MM.1S (cell line): Measurements from ENCODE around the gene RAD1.

ENCODE experiments used
- DNase-seq: peaks from one replicate; pipeline ENCODE4 v3.0.0-alpha.2; 2015
- H2AFZ ChIP-seq: fragments of 300-600 bp; sonication (generic); 2 replicates; pipeline ENCODE4 v1.6.0; 2016; ENCODE audit warnings: antibody characterized with exemption, low read length
- H3F3A ChIP-seq: fragments of 300-600 bp; sonication (generic); 2 replicates; pipeline ENCODE4 v1.6.1; 2016; ENCODE audit warnings: mild to moderate bottlenecking, antibody characterized with exemption, low read length, moderate library complexity, mixed read lengths; ENCODE audit not compliant: insufficient read depth
- H3K27ac ChIP-seq: fragments of 300-600 bp; sonication (generic); 2 replicates; pipeline ENCODE4 v1.5.1; 2016; ENCODE audit warnings: mild to moderate bottlenecking, low read length
- H3K27me3 ChIP-seq: fragments of 300-600 bp; sonication (generic); replicated peaks from 2 replicates; pipeline ENCODE4 v1.6.0; 2016; ENCODE audit warnings: low read length; ENCODE audit not compliant: insufficient read depth
- H3K36me3 ChIP-seq: fragments of 300-600 bp; sonication (generic); replicated peaks from 2 replicates; pipeline ENCODE4 v1.6.1; 2016; ENCODE audit warnings: mild to moderate bottlenecking, low read length, mixed read lengths; ENCODE audit not compliant: insufficient read depth
- H3K4me1 ChIP-seq: fragments of 300-600 bp; sonication (generic); 2 replicates; pipeline ENCODE4 v1.6.1; 2016; ENCODE audit warnings: low read length, mixed read lengths
- H3K4me2 ChIP-seq: fragments of 300-600 bp; sonication (generic); 2 replicates; pipeline ENCODE4 v1.6.0; 2016; ENCODE audit warnings: low read depth, low read length
- H3K4me3 ChIP-seq: fragments of 300-600 bp; sonication (generic); 2 replicates; pipeline ENCODE4 v1.5.1; 2016; ENCODE audit warnings: low read length, mixed read lengths
- H3K79me2 ChIP-seq: fragments of 300-600 bp; sonication (generic); 2 replicates; pipeline ENCODE4 v1.6.1; 2016; ENCODE audit warnings: mixed run types, low read length, mixed read lengths
- H3K9ac ChIP-seq: fragments of 300-600 bp; sonication (generic); 2 replicates; pipeline ENCODE4 v1.6.1; 2016; ENCODE audit warnings: low read length, mixed read lengths
- H3K9me2 ChIP-seq: fragments of 300-600 bp; sonication (generic); replicated peaks from 2 replicates; pipeline ENCODE4 v1.6.1; 2016; ENCODE audit warnings: mild to moderate bottlenecking, low read length, mixed read lengths; ENCODE audit not compliant: insufficient read depth
- H3K9me3 ChIP-seq: fragments of 300-600 bp; sonication (generic); replicated peaks from 2 replicates; pipeline ENCODE4 v1.6.1; 2016; ENCODE audit warnings: mild to moderate bottlenecking, low read length, mixed read lengths; ENCODE audit not compliant: insufficient read depth
- H4K20me1 ChIP-seq: fragments of 300-600 bp; sonication (generic); 2 replicates; pipeline ENCODE4 v1.6.1; 2016; ENCODE audit warnings: mild to moderate bottlenecking, low read length, moderate library complexity, mixed read lengths; ENCODE audit not compliant: insufficient read depth
- CTCF ChIP-seq: fragments of 300-600 bp; sonication (generic); IDR thresholded peaks from 2 replicates; pipeline ENCODE4 v1.5.1; 2016; ENCODE audit warnings: antibody characterized with exemption, low read length, mixed read lengths
- EZH2 ChIP-seq: fragments of 300-600 bp; sonication (generic); optimal IDR thresholded peaks from 2 replicates; pipeline ENCODE3; 2017; ENCODE audit warnings: low read depth, mild to moderate bottlenecking, antibody characterized with exemption, low read length, mixed read lengths
- EZH2phosphoT487 ChIP-seq: fragments of 300-600 bp; sonication (generic); IDR thresholded peaks from 2 replicates; pipeline ENCODE4 v1.6.1; 2018; ENCODE audit warnings: antibody characterized with exemption, low read length

The RAD1 gene

GRCh38 chr5:34927785-34928184, 12.5 kb upstream of the RAD1 start:
- Histone ChIP-seq H3K9ac (no peak overlapping the region), H3K4me3 (no peak overlapping the region), H3K4me2 (no peak overlapping the region), H3F3A (peaks cover 39% of the 10 kb centered on the region), H2AFZ (no peak overlapping the region), H3K9me2 (no peaks in the 10 kb centered on the region), H3K9me3 (no peaks in the 10 kb centered on the region), H3K27ac (no peak overlapping the region), H3K36me3 (peaks cover 13% of the 10 kb centered on the region), H3K79me2 (peaks cover 44% of the 10 kb centered on the region), H3K4me1 (peaks cover 11% of the 10 kb centered on the region), H4K20me1 (peaks cover 4% of the 10 kb centered on the region; the same call in 1 of the 2 replicates), H3K27me3 (no peaks in the 10 kb centered on the region)
- TF ChIP-seq EZH2phosphoT487: no peak
- no peak for TF ChIP-seq CTCF
- no peak for TF ChIP-seq EZH2
- DNase-seq: no peak

DNA sequence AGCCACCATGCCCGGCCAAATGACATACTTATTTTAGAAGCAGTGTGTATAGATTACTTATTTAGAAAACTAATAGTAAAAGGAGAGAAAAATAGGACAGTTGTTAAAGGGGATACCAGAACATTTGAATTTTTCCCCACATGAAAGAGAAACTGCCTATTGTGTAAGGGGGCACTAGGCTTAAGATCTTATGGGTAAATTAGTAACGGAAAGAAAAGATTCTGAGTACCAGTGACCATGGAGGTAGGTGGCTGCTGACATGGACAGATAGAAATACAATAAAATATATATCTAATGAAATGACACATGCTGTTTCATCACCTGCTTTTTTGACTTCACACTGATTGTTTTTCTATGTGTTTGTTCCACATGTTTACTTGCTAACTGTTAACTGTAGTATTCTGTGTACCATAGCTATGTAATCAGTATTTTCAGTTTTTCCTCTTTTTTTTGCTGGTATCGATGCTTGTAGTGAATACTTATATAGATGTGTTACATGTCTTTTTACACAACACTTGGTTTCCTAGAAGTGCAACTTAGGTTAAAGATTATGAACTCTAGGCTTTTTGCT, 11.1 kb upstream of the RAD1 start:
- no peak for DNase-seq
- Histone ChIP-seq H3K79me2 (peaks cover 38% of the 10 kb centered on the region), H3K4me1 (peaks cover 8% of the 10 kb centered on the region), H2AFZ (no peak overlapping the region), H3F3A (peaks cover 46% of the 10 kb centered on the region), H3K36me3 (peaks cover 17% of the 10 kb centered on the region), H3K9me2 (no peaks in the 10 kb centered on the region), H3K4me3 (no peak overlapping the region), H3K9me3 (no peaks in the 10 kb centered on the region), H3K27ac (no peak overlapping the region), H3K9ac (no peak overlapping the region), H3K27me3 (no peaks in the 10 kb centered on the region), H4K20me1 (peaks cover 4% of the 10 kb centered on the region; the same call in 1 of the 2 replicates), H3K4me2 (no peak overlapping the region)
- TF ChIP-seq CTCF (no peak), EZH2 (no peak), EZH2phosphoT487 (no peak)

DNA sequence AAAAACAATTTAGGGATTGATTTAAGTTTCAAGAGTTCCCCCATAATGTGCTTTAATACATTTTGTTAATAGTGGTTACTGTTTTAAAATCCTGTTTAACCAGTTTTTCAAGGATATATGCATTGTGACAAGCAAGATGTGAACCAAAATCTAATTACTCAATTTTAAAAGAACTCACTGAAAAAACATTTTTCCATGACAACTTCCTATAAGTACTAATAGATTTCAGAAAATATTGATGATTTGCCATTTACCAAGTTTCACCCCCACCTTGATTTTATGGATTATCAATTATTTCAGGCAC, 9.1 kb upstream of the RAD1 start:
- Histone ChIP-seq H3K27ac (no peak overlapping the region), H3K79me2 (peaks cover 40% of the 10 kb centered on the region), H3K4me1 (no peaks in the 10 kb centered on the region), H3K9me2 (no peaks in the 10 kb centered on the region), H3K9ac (no peak overlapping the region), H3K36me3 (peaks cover 26% of the 10 kb centered on the region), H4K20me1 (peaks cover 12% of the 10 kb centered on the region; the same call in 1 of the 2 replicates), H3F3A (peaks cover 51% of the 10 kb centered on the region), H3K27me3 (no peaks in the 10 kb centered on the region), H3K4me3 (no peak overlapping the region), H3K9me3 (no peaks in the 10 kb centered on the region), H3K4me2 (no peak overlapping the region), H2AFZ (no peak overlapping the region)
- no peak for DNase-seq
- TF ChIP-seq EZH2phosphoT487 (no peak), EZH2 (no peak), CTCF (no peak)
